Omental fat pad (tissue), 4 donors: ENCODE results near the gene LPIN3. TPM values are rescaled to one million over a fixed set of nuclear protein-coding genes. Genes with fewer than 3 reads are reported as not detected.

ENCODE experiments used
- ATAC-seq: fragments of 150-250 bp; one replicate; pipeline ENCODE4 v1.9.1; 2016; ENCODE audit warnings: mild to moderate bottlenecking, moderate library complexity; ENCODE audit not compliant: low FRiP score
- DNase-seq: peaks from one replicate; pipeline ENCODE4 v3.0.0-alpha.2; 2019; ENCODE audit warnings: low spot score
- total RNA-seq, 4 donors: library from RNA; depleted of rRNA; stranded (reverse); fragments of >200 nt; gene quantifications; one replicate each; pipeline ENCODE4 v1.1.0, GENCODE V29; 2016
- TF ChIP-seq, protein P1 (sequence below), 3 donors: fragments of 450-650 bp; IDR thresholded peaks; one replicate each; pipeline ENCODE4 v1.5.1; 2016 to 2017; ENCODE audit warnings: antibody characterized with exemption in 3 of 3, mild to moderate bottlenecking in 3 of 3, moderate library complexity in 2 of 3

LPIN3 gene
- 10 to 100 TPM; 17.2 to 51.2 (median 34.2) TPM for total RNA-seq

DNA sequence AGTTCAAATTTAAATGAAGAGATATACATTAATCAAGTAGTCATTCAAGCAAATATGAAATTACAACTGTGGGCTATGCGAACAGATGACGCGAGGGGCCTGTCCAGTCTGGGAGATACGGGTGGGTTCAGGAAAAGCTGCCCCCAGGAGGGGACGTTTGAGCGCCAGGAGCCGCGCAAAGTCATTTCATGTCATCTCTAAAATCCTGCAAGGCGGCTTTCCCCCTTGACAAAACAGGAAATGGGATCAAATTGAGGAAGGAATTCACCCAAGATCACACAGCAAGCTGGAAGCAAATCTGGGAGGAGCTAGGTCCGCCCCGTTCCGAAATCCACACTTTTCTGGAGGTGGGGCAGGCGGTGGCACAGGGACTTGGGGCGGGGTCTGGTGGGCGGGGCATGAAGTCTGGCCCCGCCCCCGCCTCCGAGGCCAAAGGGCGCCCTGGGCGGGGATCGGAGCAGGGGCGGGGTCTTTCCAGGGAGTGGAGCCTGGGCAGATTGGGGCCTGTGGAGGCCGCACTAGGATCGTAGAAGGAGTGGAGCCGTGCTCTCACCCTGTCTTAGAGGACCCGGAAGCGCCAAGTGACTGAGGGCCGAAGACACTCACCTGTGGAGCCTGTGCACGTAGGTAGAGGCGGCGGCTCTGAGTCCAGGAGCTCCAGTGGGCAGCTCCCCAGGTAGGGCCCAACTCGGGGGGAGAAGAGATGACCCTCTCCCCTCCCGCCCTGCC lies at the start of gene LPIN3:
TSS of gene LPIN3 (plus strand) at position 495 of the 729 bp plus-strand sequence. CDS start 4,983 bp downstream, outside the sequence.
- ATAC-seq = peak; percentile 92
- TF ChIP-seq, protein P1, sequence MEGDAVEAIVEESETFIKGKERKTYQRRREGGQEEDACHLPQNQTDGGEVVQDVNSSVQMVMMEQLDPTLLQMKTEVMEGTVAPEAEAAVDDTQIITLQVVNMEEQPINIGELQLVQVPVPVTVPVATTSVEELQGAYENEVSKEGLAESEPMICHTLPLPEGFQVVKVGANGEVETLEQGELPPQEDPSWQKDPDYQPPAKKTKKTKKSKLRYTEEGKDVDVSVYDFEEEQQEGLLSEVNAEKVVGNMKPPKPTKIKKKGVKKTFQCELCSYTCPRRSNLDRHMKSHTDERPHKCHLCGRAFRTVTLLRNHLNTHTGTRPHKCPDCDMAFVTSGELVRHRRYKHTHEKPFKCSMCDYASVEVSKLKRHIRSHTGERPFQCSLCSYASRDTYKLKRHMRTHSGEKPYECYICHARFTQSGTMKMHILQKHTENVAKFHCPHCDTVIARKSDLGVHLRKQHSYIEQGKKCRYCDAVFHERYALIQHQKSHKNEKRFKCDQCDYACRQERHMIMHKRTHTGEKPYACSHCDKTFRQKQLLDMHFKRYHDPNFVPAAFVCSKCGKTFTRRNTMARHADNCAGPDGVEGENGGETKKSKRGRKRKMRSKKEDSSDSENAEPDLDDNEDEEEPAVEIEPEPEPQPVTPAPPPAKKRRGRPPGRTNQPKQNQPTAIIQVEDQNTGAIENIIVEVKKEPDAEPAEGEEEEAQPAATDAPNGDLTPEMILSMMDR (IDR thresholded peaks at IDR 0.05) = no peak
- peak; percentile 72 for DNase-seq

GRCh38 chr20:41293269-41294037 lies 47.2 kb upstream of the LPIN3 start:
- no peak for DNase-seq
- ATAC-seq = no peak
- TF ChIP-seq, protein P1 (IDR thresholded peaks at IDR 0.05) = no peak

- no peak for DNase-seq
- no peak for ATAC-seq
- TF ChIP-seq, protein P1 (IDR thresholded peaks at IDR 0.05) = no peak
Observed at GRCh38 chr20:41299899-41300298, 40.7 kb upstream of the LPIN3 start.

- DNase-seq (no peak), ATAC-seq (no peak)
- TF ChIP-seq, protein P1 (IDR thresholded peaks at IDR 0.05) = no peak
Observed at GRCh38 chr20:41300383-41300782, 40.2 kb upstream of the LPIN3 start.

GRCh38 chr20:41300886-41301285 lies 39.7 kb upstream of the LPIN3 start:
- TF ChIP-seq, protein P1 (IDR thresholded peaks at IDR 0.05) = no peak
- no peak for DNase-seq
- no peak for ATAC-seq

DNA sequence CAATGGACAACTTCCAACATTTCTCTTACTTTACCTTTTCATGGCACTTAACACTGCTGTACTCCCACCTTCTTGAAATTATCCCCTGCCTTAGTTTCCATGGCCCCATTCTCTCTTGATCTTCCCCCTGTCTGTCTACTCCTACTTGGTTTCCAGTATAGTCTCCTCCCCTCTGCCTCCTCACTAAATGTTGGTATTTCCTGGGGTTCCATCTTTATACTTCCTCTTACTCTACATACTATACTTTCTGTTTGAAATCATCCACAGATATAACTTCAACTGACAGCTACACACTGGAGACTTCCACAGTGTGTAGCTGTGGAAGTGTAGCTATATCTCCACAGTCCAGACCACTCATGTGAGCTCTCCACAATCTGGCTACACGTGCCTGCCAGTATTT lies 36.6 kb upstream of the LPIN3 start:
- no peak for DNase-seq
- ATAC-seq = no peak
- TF ChIP-seq, protein P1 (IDR thresholded peaks at IDR 0.05) = no peak
